ENCODE results near the gene DAG1. TPM values are rescaled to one million over a fixed set of nuclear protein-coding genes. Genes with fewer than 3 reads are reported as not detected.

The DAG1 gene
- total RNA-seq, 1 experiment from 2014 or later: 36.5 TPM

GRCh38 chr3:49567406-49567805, 97.3 kb downstream of the DAG1 start:
- H3K27me3 ChIP-seq (replicated peaks; ENCODE audit: insufficient read depth, low read depth, low read length, poor library complexity): no peaks in the 10 kb centered on the region

GRCh38 chr3:49568965-49569364, 98.9 kb downstream of the DAG1 start:
- CTCF ChIA-PET: no interaction called here
- intact Hi-C loops (cut with micrococcal nuclease; ENCODE audit: unreplicated experiment): no loop called here
- H3K4me1 ChIP-seq (ENCODE audit: insufficient read depth, low read length, poor library complexity, severe bottlenecking): no peaks in the 10 kb centered on the region
- POLR2A ChIA-PET (ENCODE audit: low non-redundant PET): no interaction called here
- no peaks in the 10 kb centered on the region for H3K9me3 ChIP-seq (ENCODE audit: low read depth, low read length, poor library complexity, severe bottlenecking)
- no peaks in the 10 kb centered on the region for H3K36me3 ChIP-seq (ENCODE audit: insufficient read depth, low read length, poor library complexity, severe bottlenecking)
- no peaks in the 10 kb centered on the region for H3K27me3 ChIP-seq (replicated peaks; ENCODE audit: insufficient read depth, low read depth, low read length, poor library complexity)
- H3K4me3 ChIP-seq (ENCODE audit: low read depth, low read length, poor library complexity, severe bottlenecking): no peak overlapping the region
- no peak for TF ChIP-seq EZH2 (IDR thresholded peaks at IDR 0.05; ENCODE audit: borderline replicate concordance, low read depth, low read length, poor library complexity, severe bottlenecking)
- TF ChIP-seq CTCF (conservative IDR thresholded peaks at IDR 0.05; ENCODE audit: low read depth, low read length): no peak
- H3K27ac ChIP-seq (ENCODE audit: low read depth, low read length, poor library complexity, severe bottlenecking): no peak overlapping the region
- no TSS peak for BruUV-seq (replicated peaks)
- DNase-seq (ENCODE audit: low spot score): no peak

More at GRCh38 chr3:49567406-49567805, 97.3 kb downstream of the DAG1 start:
- Histone ChIP-seq H3K36me3 (ENCODE audit: insufficient read depth, low read length, poor library complexity, severe bottlenecking) (no peaks in the 10 kb centered on the region), H3K4me1 (ENCODE audit: insufficient read depth, low read length, poor library complexity, severe bottlenecking) (no peaks in the 10 kb centered on the region), H3K4me3 (ENCODE audit: low read depth, low read length, poor library complexity, severe bottlenecking) (no peak overlapping the region), H3K9me3 (ENCODE audit: low read depth, low read length, poor library complexity, severe bottlenecking) (no peaks in the 10 kb centered on the region), H3K27ac (ENCODE audit: low read depth, low read length, poor library complexity, severe bottlenecking) (no peak overlapping the region)
- TF ChIP-seq CTCF (conservative IDR thresholded peaks at IDR 0.05; ENCODE audit: low read depth, low read length) (no peak), EZH2 (IDR thresholded peaks at IDR 0.05; ENCODE audit: borderline replicate concordance, low read depth, low read length, poor library complexity, severe bottlenecking) (no peak)
- BruUV-seq (replicated peaks): no TSS peak
- intact Hi-C loops (cut with micrococcal nuclease; ENCODE audit: unreplicated experiment): no loop called here
- no peak for DNase-seq (ENCODE audit: low spot score)
- ChIA-PET POLR2A (ENCODE audit: low non-redundant PET) (no interaction called here), CTCF (no interaction called here)

- DNase-seq (ENCODE audit: low spot score): no peak
- POLR2A ChIA-PET (ENCODE audit: low non-redundant PET): no interaction called here
- Histone ChIP-seq H3K9me3 (ENCODE audit: low read depth, low read length, poor library complexity, severe bottlenecking) (no peaks in the 10 kb centered on the region), H3K27me3 (replicated peaks; ENCODE audit: insufficient read depth, low read depth, low read length, poor library complexity) (no peaks in the 10 kb centered on the region), H3K4me3 (ENCODE audit: low read depth, low read length, poor library complexity, severe bottlenecking) (no peak overlapping the region), H3K27ac (ENCODE audit: low read depth, low read length, poor library complexity, severe bottlenecking) (no peak overlapping the region), H3K4me1 (ENCODE audit: insufficient read depth, low read length, poor library complexity, severe bottlenecking) (no peaks in the 10 kb centered on the region), H3K36me3 (ENCODE audit: insufficient read depth, low read length, poor library complexity, severe bottlenecking) (no peaks in the 10 kb centered on the region)
- no TSS peak for BruUV-seq (replicated peaks)
- CTCF ChIA-PET: no interaction called here
- intact Hi-C loops (cut with micrococcal nuclease; ENCODE audit: unreplicated experiment): no loop called here
- TF ChIP-seq CTCF (conservative IDR thresholded peaks at IDR 0.05; ENCODE audit: low read depth, low read length) (no peak), EZH2 (IDR thresholded peaks at IDR 0.05; ENCODE audit: borderline replicate concordance, low read depth, low read length, poor library complexity, severe bottlenecking) (no peak)
Measured at GRCh38 chr3:49570028-49570654, 100.1 kb downstream of the DAG1 start.
